ENCODE results near the gene CCDC34. TPM values are rescaled to one million over a fixed set of nuclear protein-coding genes. Genes with fewer than 3 reads are reported as not detected.
A peak's percentile ranks its signal among the peaks of the same experiment; 100 is the strongest.

CCDC34 gene
- total and polyA plus RNA-seq, 2 of the 4 experiments (the other 2 are of a cell fraction): 2.5 to 4.5 TPM

DNA sequence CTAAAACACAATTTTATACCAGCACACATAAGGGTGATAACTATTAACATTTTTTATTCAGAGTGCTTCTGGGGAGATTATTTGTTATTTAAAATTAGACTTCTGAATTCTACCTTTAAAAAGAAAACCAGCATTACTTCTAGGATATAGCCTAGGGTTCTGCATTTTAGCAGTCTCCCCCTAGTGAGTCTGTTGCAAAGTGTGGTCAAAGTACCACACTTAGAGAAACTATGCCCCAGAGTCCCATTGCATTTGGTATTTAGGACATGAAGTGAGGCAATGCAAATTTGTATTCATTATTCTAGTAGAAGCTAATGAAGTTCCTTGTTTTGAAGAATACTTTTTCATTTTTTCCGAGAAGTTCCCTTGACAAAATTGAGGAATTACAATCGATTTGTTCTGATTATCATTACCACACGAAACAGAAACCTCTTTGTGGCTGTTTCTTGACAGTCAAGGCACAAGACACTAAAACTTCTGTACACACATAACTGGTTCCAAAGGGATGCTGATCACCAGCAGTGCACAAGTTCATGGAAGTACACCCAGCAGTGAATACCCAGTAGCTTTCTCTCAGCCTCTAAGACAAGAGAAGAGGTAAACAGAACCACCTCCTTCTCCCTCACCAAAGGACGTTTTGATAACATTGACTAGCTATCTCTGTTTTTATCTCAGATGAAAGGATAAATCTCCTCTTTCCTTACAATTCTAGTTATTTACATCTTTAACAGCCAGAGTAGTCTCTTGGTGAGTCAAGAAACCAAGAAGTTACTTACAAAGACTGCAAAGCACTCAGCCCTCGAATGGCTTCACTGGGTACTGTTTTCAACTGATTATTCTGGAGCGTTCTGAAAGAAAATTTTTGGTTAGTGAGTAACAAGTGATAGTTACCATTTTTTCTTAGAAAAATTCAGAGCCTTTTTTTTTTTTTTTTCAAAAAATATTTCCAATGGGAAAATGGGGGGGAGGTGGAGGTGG, 27.6 kb upstream of the CCDC34 start:
- DNase-seq: peak; percentile 83
- no peak overlapping the region for H3K4me3 ChIP-seq (ENCODE audit: insufficient read depth, low read depth, low read length)

More for the DNA sequence above, 27.6 kb upstream of the CCDC34 start:
- Histone ChIP-seq H2BK5ac (ENCODE audit: low read depth, low read length, poor library complexity, severe bottlenecking) (peak overlapping the region; percentile 77), H2AK9ac (replicated peaks; ENCODE audit: low read depth, low read length, poor library complexity) (no peak overlapping the region), H2AFZ (replicated peaks; ENCODE audit: low read length, poor library complexity) (peak overlapping the region; percentile 26), H4K5ac (ENCODE audit: low read depth, low read length) (peak overlapping the region; percentile 8; the same call in 1 of the 2 replicates), H3K4me2 (ENCODE audit: low read depth, low read length) (peak overlapping the region; percentile 57; the same call in 1 of the 2 replicates), H3K4ac (ENCODE audit: low read depth, low read length) (peak overlapping the region; percentile 56), H3K9me3 (ENCODE audit: control insufficient read depth, insufficient read depth, low read length) (no peaks in the 10 kb centered on the region), H3K27ac (ENCODE audit: insufficient read depth, low read length) (peak overlapping the region; percentile 4; the same call in 1 of the 2 replicates), H3K14ac (replicated peaks; ENCODE audit: low read depth, low read length) (peak overlapping the region; percentile 82; the same call in 1 of the 2 replicates), H2BK20ac (ENCODE audit: low read depth, low read length) (peak overlapping the region; percentile 43; the same call in 1 of the 2 replicates), H4K91ac (ENCODE audit: insufficient read depth, low read depth, low read length) (no peak overlapping the region), H3K4me1 (ENCODE audit: control insufficient read depth, insufficient read depth, low read length) (peaks cover 15% of the 10 kb centered on the region), H3K9ac (ENCODE audit: low read depth, low read length) (no peak overlapping the region), H3K27me3 (ENCODE audit: control insufficient read depth, insufficient read depth, low read length) (no peaks in the 10 kb centered on the region), H2AK5ac (ENCODE audit: low read depth, low read length) (peak overlapping the region; percentile 52; the same call in 1 of the 2 replicates), H4K8ac (ENCODE audit: low read depth in 2 of 2, low read length in 2 of 2) (peak overlapping the region in 1 of 2 experiments; percentile 45; a peak in 1 of 4 replicates), H3K23ac (ENCODE audit: low read depth, low read length) (peak overlapping the region; percentile 35; the same call in 1 of the 2 replicates), H2BK120ac (ENCODE audit: low read depth, low read length) (peak overlapping the region; percentile 74), H4K20me1 (ENCODE audit: insufficient read depth, low read length) (no peaks in the 10 kb centered on the region), H3K56ac (ENCODE audit: extremely low read depth, insufficient read depth, low read length) (no peak overlapping the region), H3K79me1 (ENCODE audit: low read depth in 1 of 2, low read length in 2 of 2) (peaks cover 4% of the 10 kb centered on the region in 2 experiments; a peak in 2 of 4 replicates), H3K9me1 (ENCODE audit: insufficient read depth, low read length) (peaks cover 7% of the 10 kb centered on the region), H3K18ac (ENCODE audit: low read depth, low read length) (peak overlapping the region; percentile 63; the same call in 1 of the 2 replicates), H2BK15ac (ENCODE audit: low read depth, low read length) (peak overlapping the region; percentile 84; the same call in 2 of the 3 replicates), H3K36me3 (ENCODE audit: control insufficient read depth, insufficient read depth, low read length) (no peaks in the 10 kb centered on the region)
- intact Hi-C loops (cut with micrococcal nuclease) (loop anchor here (10.0 kb wide), 1 partner anchor 416 kb away; no protein-coding TSS in a partner anchor), in situ Hi-C loops (cut with MboI; ENCODE audit: low sequenced_read_pairs) (no loop called here), dilution Hi-C loops (cut with HindIII; ENCODE audit: low sequenced_read_pairs, unreplicated experiment) (no loop called here)
- peak; percentile 65 for ATAC-seq (ENCODE audit: low read depth)
- no CpG with 5 or more reads among the region's 6 CpGs for WGBS, 2 experiments (ENCODE audit: extremely low coverage in 2 of 2, insufficient read length in 1 of 2)
- TF ChIP-seq RAD21 (IDR thresholded peaks at IDR 0.05; ENCODE audit: low read length): no peak
- TF ChIP-seq POLR2A (IDR thresholded peaks at IDR 0.05; ENCODE audit: low read depth, low read length): no peak
- TF ChIP-seq RCOR1 (IDR thresholded peaks at IDR 0.05; ENCODE audit: insufficient replicate concordance, low read length): no peak
- no peak for TF ChIP-seq MXI1 (IDR thresholded peaks at IDR 0.05; ENCODE audit: borderline replicate concordance, low read depth, low read length)
- TF ChIP-seq, protein P1, sequence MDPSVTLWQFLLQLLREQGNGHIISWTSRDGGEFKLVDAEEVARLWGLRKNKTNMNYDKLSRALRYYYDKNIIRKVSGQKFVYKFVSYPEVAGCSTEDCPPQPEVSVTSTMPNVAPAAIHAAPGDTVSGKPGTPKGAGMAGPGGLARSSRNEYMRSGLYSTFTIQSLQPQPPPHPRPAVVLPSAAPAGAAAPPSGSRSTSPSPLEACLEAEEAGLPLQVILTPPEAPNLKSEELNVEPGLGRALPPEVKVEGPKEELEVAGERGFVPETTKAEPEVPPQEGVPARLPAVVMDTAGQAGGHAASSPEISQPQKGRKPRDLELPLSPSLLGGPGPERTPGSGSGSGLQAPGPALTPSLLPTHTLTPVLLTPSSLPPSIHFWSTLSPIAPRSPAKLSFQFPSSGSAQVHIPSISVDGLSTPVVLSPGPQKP (IDR thresholded peaks at IDR 0.05; ENCODE audit: borderline replicate concordance, low read depth, low read length): no peak
- no peak for TF ChIP-seq SMC3 (IDR thresholded peaks at IDR 0.05; ENCODE audit: low read depth, low read length)
- TF ChIP-seq, protein P2, sequence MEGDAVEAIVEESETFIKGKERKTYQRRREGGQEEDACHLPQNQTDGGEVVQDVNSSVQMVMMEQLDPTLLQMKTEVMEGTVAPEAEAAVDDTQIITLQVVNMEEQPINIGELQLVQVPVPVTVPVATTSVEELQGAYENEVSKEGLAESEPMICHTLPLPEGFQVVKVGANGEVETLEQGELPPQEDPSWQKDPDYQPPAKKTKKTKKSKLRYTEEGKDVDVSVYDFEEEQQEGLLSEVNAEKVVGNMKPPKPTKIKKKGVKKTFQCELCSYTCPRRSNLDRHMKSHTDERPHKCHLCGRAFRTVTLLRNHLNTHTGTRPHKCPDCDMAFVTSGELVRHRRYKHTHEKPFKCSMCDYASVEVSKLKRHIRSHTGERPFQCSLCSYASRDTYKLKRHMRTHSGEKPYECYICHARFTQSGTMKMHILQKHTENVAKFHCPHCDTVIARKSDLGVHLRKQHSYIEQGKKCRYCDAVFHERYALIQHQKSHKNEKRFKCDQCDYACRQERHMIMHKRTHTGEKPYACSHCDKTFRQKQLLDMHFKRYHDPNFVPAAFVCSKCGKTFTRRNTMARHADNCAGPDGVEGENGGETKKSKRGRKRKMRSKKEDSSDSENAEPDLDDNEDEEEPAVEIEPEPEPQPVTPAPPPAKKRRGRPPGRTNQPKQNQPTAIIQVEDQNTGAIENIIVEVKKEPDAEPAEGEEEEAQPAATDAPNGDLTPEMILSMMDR (conservative IDR thresholded peaks at IDR 0.05; ENCODE audit: low read depth, low read length): no peak
- no peak for TF ChIP-seq BHLHE40 (IDR thresholded peaks at IDR 0.05; ENCODE audit: low read depth, low read length)
- no peak for TF ChIP-seq RFX5 (IDR thresholded peaks at IDR 0.05; ENCODE audit: low read depth, low read length)
- no peak for TF ChIP-seq FOS (IDR thresholded peaks at IDR 0.05; ENCODE audit: low read depth, low read length)
- TF ChIP-seq CEBPB (IDR thresholded peaks at IDR 0.05; ENCODE audit: low read depth, low read length): no peak
- no peak for TF ChIP-seq CHD1 (IDR thresholded peaks at IDR 0.05; ENCODE audit: low read depth, low read length)
- TF ChIP-seq, protein P3, sequence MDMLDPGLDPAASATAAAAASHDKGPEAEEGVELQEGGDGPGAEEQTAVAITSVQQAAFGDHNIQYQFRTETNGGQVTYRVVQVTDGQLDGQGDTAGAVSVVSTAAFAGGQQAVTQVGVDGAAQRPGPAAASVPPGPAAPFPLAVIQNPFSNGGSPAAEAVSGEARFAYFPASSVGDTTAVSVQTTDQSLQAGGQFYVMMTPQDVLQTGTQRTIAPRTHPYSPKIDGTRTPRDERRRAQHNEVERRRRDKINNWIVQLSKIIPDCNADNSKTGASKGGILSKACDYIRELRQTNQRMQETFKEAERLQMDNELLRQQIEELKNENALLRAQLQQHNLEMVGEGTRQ (IDR thresholded peaks at IDR 0.05; ENCODE audit: low read depth, low read length): no peak
- POLR2A ChIA-PET (ENCODE audit: unreplicated experiment): no interaction called here
- BruUV-seq (replicated peaks): no TSS peak
- CTCF ChIA-PET: interaction anchor here (0.6 to 1.0 kb wide), 4 partner anchors 32 to 1093 kb away, joined by 3 to 6 read pairs (median 3); no protein-coding TSS in a partner anchor

Measured in IMR-90 (cell line).